A549 (cell line): ENCODE results near the gene PTGR3.

ENCODE experiments used
- CHD2 ChIP-seq: fragments of 150-350 bp; IDR thresholded peaks from 2 replicates; pipeline ENCODE4 v1.6.1; 2014; ENCODE audit warnings: low read length; ENCODE audit not compliant: partially characterized antibody
- EHMT2 ChIP-seq: fragments of 200-600 bp; sonication (generic); IDR thresholded peaks from 2 replicates; pipeline ENCODE4 v1.6.1; 2016; ENCODE audit warnings: antibody characterized with exemption, low read depth, mild to moderate bottlenecking, moderate library complexity
- EP300 ChIP-seq, 2 experiments: fragments of >200 bp; sonication (Bioruptor Twin); formaldehyde crosslinking; IDR thresholded peaks; 2 replicates in 1 of 2; 3 replicates in 1 of 2; pipeline ENCODE4 v1.6.1; 2016 to 2017
- HES2 ChIP-seq: fragments of >200 bp; sonication (Bioruptor Twin); formaldehyde crosslinking; IDR thresholded peaks from 2 replicates; pipeline ENCODE4 v1.6.1; 2016
- KDM1A ChIP-seq: fragments of 200-600 bp; sonication (generic); IDR thresholded peaks from 2 replicates; pipeline ENCODE4 v1.6.1; 2016; ENCODE audit warnings: low read depth, mild to moderate bottlenecking
- MYC ChIP-seq: IDR thresholded peaks from 2 replicates; pipeline ENCODE4 v1.6.1; 2012; ENCODE audit warnings: mild to moderate bottlenecking, inconsistent platforms, low read length, improper control_type of control experiment, borderline replicate concordance
- POLR2A ChIP-seq: IDR thresholded peaks from 2 replicates; pipeline ENCODE4 v1.6.1; 2012; ENCODE audit warnings: mild to moderate bottlenecking, low read length
- SMC3 ChIP-seq: fragments of >200 bp; sonication (Bioruptor Twin); formaldehyde crosslinking; IDR thresholded peaks from 3 replicates; pipeline ENCODE4 v1.6.1; 2018; ENCODE audit warnings: inconsistent platforms
- ZFP36 ChIP-seq: fragments of 450-650 bp; IDR thresholded peaks from 2 replicates; pipeline ENCODE4 v1.6.1; 2014; ENCODE audit warnings: borderline replicate concordance; ENCODE audit not compliant: partially characterized antibody
- ZNF302 ChIP-seq: fragments of 250-450 bp; sonication (Bioruptor Pico); IDR thresholded peaks from 2 replicates; pipeline ENCODE4 v1.9.0; 2021; ENCODE audit warnings: inconsistent platforms, mild to moderate bottlenecking, moderate library complexity
- TF ChIP-seq, protein P1 (sequence below): fragments of >200 bp; sonication (Bioruptor Twin); formaldehyde crosslinking; IDR thresholded peaks from 3 replicates; pipeline ENCODE4 v1.5.1; 2016

GRCh38 chr18:75172299-75173124 is 36.4 kb downstream of the PTGR3 start:
- TF ChIP-seq, protein P1, sequence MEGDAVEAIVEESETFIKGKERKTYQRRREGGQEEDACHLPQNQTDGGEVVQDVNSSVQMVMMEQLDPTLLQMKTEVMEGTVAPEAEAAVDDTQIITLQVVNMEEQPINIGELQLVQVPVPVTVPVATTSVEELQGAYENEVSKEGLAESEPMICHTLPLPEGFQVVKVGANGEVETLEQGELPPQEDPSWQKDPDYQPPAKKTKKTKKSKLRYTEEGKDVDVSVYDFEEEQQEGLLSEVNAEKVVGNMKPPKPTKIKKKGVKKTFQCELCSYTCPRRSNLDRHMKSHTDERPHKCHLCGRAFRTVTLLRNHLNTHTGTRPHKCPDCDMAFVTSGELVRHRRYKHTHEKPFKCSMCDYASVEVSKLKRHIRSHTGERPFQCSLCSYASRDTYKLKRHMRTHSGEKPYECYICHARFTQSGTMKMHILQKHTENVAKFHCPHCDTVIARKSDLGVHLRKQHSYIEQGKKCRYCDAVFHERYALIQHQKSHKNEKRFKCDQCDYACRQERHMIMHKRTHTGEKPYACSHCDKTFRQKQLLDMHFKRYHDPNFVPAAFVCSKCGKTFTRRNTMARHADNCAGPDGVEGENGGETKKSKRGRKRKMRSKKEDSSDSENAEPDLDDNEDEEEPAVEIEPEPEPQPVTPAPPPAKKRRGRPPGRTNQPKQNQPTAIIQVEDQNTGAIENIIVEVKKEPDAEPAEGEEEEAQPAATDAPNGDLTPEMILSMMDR: no peak
- TF ChIP-seq HES2 (no peak), ZFP36 (no peak), ZNF302 (CRISPR knock-in tag) (no peak), CHD2 (no peak), SMC3 (no peak), MYC (no peak), KDM1A (no peak), POLR2A (no peak), EP300 (IDR thresholded peaks at IDR 0.05) (no peak), EHMT2 (no peak)
